Measurements from ENCODE around the gene SPRY2. TPM values are rescaled to one million over a fixed set of nuclear protein-coding genes. Genes with fewer than 3 reads are reported as not detected.

Gene SPRY2
- total and polyA plus RNA-seq, 2 of the 13 experiments (the other 11 are each of a cell fraction or from before 2014, with no cell fraction given): 7.4 to 25.1 TPM

DNA sequence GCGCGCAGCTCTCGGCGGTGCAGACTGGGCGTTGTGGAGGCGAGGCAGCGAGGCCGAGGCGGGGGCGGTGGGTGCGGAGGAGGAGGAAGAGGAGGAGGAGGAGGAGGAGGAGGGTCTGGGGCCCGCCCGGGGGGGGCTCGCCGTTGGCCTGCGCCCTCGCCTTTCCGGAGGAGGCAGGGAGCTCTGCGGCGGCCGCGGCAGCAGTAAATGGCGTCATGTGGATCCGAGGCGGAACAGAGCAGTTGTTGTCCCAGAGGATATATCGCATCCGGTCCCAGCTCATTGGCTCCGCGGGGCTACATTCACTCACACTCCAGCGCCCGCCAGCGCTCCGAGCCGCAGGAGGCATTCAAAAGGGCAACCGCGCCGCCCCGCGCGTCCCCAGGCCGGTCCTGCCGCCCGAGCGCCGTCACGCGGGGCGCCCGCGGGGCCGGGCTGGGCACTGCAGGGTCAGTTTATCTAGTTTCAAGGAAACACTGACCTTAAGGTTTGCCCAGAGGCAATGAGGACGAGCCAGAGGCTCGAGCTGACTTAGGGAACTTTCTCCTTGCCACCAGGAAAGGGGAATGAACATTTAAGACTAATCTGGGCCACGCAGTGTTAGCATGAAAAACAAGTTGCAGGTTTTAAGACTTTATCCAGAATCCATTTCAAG lies at the start of gene SPRY2 (continued):
- TF ChIP-seq, protein P1, sequence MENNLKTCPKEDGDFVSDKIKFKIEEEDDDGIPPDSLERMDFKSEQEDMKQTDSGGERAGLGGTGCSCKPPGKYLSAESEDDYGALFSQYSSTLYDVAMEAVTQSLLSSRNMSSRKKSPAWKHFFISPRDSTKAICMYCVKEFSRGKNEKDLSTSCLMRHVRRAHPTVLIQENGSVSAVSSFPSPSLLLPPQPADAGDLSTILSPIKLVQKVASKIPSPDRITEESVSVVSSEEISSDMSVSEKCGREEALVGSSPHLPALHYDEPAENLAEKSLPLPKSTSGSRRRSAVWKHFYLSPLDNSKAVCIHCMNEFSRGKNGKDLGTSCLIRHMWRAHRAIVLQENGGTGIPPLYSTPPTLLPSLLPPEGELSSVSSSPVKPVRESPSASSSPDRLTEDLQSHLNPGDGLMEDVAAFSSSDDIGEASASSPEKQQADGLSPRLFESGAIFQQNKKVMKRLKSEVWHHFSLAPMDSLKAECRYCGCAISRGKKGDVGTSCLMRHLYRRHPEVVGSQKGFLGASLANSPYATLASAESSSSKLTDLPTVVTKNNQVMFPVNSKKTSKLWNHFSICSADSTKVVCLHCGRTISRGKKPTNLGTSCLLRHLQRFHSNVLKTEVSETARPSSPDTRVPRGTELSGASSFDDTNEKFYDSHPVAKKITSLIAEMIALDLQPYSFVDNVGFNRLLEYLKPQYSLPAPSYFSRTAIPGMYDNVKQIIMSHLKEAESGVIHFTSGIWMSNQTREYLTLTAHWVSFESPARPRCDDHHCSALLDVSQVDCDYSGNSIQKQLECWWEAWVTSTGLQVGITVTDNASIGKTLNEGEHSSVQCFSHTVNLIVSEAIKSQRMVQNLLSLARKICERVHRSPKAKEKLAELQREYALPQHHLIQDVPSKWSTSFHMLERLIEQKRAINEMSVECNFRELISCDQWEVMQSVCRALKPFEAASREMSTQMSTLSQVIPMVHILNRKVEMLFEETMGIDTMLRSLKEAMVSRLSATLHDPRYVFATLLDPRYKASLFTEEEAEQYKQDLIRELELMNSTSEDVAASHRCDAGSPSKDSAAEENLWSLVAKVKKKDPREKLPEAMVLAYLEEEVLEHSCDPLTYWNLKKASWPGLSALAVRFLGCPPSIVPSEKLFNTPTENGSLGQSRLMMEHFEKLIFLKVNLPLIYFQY (CRISPR knock-in tag; IDR thresholded peaks at IDR 0.05; ENCODE audit: borderline replicate concordance): no peak
- TF ChIP-seq ZNF225 (CRISPR knock-in tag; IDR thresholded peaks at IDR 0.05) (no peak), ZNF460 (CRISPR knock-in tag; IDR thresholded peaks at IDR 0.05; ENCODE audit: borderline replicate concordance) (no peak), ZNF841 (CRISPR knock-in tag; IDR thresholded peaks at IDR 0.05; ENCODE audit: borderline replicate concordance) (no peak), SMAD1 (CRISPR knock-in tag; IDR thresholded peaks at IDR 0.05; ENCODE audit: borderline replicate concordance, low read depth) (no peak), RBAK (CRISPR knock-in tag; IDR thresholded peaks at IDR 0.05) (no peak), NR3C1 (CRISPR knock-in tag; IDR thresholded peaks at IDR 0.05) (no peak), TOE1 (CRISPR knock-in tag; IDR thresholded peaks at IDR 0.05) (no peak), MEIS1 (CRISPR knock-in tag; IDR thresholded peaks at IDR 0.05; ENCODE audit: borderline replicate concordance) (no peak), PHF8 (CRISPR knock-in tag; IDR thresholded peaks at IDR 0.05) (0 out of 2 replicates have a peak, but pooled peaks have one; percentile 8), CEBPZ (IDR thresholded peaks at IDR 0.05; ENCODE audit: low read length) (no peak), ZC3H13 (CRISPR knock-in tag; IDR thresholded peaks at IDR 0.05) (peak; percentile 47; the same call in 1 of the 2 replicates), MATR3 (CRISPR knock-in tag; IDR thresholded peaks at IDR 0.05) (no peak), ATRX (CRISPR knock-in tag; IDR thresholded peaks at IDR 0.05; ENCODE audit: borderline replicate concordance) (no peak), HBP1 (CRISPR knock-in tag; IDR thresholded peaks at IDR 0.05; ENCODE audit: low read depth) (peak; percentile 52; the same call in 1 of the 2 replicates), ZNF235 (CRISPR knock-in tag; IDR thresholded peaks at IDR 0.05; ENCODE audit: borderline replicate concordance) (no peak)
- TF ChIP-seq, protein P2, sequence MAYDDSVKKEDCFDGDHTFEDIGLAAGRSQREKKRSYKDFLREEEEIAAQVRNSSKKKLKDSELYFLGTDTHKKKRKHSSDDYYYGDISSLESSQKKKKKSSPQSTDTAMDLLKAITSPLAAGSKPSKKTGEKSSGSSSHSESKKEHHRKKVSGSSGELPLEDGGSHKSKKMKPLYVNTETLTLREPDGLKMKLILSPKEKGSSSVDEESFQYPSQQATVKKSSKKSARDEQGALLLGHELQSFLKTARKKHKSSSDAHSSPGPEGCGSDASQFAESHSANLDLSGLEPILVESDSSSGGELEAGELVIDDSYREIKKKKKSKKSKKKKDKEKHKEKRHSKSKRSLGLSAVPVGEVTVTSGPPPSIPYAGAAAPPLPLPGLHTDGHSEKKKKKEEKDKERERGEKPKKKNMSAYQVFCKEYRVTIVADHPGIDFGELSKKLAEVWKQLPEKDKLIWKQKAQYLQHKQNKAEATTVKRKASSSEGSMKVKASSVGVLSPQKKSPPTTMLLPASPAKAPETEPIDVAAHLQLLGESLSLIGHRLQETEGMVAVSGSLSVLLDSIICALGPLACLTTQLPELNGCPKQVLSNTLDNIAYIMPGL (CRISPR knock-in tag; IDR thresholded peaks at IDR 0.05; ENCODE audit: borderline replicate concordance in 1 of 2, low read depth in 1 of 2): peak in 1 of 2 experiments; percentile 55; a peak in 2 of 4 replicates

Measured in HepG2 (cell line).